ENCODE data around the gene NTF4.
"Not testable (repeated sequence)": the region's sequence is repeated elsewhere in the genome, so short reads cannot be mapped to it uniquely, and the experiment has no call there.

NTF4 gene

DNA sequence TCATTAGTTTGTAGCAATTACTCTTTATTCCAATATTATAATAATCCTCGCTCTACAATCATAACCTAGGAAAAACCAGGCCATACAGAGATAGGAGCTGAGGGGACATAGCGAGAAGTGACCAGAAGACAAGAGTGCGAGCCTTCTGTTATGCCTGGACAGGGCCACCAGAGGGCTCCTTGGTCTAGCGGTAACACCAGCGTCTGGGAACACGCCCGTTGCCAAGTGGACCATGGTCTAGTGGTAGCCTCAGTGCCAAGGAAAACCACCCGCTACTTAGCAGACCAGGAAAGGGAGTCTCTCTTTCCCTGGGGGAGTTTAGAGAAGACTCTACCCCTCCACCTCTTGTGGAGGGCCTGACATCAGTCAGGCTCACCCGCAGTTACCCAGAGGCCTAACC is 10.3 kb upstream of the NTF4 start:
- in situ Hi-C loops (cut with MboI; ENCODE audit: low pct_unique_long_range_greater_than_20kb, low sequenced_read_pairs, unreplicated experiment); DNase-seq (ENCODE audit: low spot score): not testable (repeated sequence)
- TF ChIP-seq, protein P1, sequence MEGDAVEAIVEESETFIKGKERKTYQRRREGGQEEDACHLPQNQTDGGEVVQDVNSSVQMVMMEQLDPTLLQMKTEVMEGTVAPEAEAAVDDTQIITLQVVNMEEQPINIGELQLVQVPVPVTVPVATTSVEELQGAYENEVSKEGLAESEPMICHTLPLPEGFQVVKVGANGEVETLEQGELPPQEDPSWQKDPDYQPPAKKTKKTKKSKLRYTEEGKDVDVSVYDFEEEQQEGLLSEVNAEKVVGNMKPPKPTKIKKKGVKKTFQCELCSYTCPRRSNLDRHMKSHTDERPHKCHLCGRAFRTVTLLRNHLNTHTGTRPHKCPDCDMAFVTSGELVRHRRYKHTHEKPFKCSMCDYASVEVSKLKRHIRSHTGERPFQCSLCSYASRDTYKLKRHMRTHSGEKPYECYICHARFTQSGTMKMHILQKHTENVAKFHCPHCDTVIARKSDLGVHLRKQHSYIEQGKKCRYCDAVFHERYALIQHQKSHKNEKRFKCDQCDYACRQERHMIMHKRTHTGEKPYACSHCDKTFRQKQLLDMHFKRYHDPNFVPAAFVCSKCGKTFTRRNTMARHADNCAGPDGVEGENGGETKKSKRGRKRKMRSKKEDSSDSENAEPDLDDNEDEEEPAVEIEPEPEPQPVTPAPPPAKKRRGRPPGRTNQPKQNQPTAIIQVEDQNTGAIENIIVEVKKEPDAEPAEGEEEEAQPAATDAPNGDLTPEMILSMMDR (IDR thresholded peaks at IDR 0.05; ENCODE audit: extremely low read depth, insufficient read depth, missing control alignments), result peak; percentile 62

DNA sequence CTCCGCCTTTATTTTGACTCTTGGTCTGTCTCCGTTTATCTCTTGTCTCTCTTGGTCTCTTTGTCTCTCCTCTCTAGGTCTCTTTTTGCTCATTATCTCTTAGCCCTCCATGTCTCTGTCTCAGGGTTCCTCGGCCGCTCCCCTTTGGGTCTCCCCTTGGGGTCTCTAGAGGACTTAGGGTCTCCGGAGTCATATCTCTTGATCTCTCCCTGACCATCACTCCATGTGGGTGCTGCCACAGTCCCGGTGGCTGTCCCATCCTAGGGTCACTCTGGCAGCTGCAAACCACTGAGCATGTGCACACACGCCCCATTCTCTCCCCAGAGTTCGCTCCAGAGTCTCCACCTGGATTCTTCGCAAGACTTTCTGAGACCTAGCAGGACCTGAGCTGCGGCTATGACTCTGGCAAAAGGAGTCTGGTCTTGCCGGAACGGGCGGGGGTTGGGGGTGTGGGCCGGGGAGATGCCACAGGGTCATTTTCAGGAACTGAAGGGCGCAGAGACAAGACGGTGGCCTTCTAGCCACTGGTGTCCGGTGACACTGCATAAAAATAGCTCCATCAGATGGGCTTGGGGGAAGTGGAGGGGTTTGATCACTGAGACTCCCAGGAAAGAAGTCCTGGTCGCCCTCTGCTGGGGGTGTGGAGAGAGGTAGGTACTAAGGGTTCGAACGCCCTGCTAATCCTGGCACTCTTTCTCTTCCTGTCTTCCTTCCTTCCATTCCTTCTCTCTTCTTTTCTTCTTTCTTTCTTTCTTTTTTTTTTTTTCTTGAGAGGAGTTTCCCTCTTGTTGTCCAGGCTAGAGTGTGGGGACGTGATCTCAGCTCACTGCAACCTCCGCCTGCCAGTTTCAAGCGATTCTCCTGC is 9.1 kb upstream of the NTF4 start:
- TF ChIP-seq, protein P1 (IDR thresholded peaks at IDR 0.05; ENCODE audit: extremely low read depth, insufficient read depth, missing control alignments), result peak; percentile 6
- DNase-seq (ENCODE audit: low spot score), result peak; percentile 28
- in situ Hi-C loops (cut with MboI; ENCODE audit: low pct_unique_long_range_greater_than_20kb, low sequenced_read_pairs, unreplicated experiment), result no loop called here

DNA sequence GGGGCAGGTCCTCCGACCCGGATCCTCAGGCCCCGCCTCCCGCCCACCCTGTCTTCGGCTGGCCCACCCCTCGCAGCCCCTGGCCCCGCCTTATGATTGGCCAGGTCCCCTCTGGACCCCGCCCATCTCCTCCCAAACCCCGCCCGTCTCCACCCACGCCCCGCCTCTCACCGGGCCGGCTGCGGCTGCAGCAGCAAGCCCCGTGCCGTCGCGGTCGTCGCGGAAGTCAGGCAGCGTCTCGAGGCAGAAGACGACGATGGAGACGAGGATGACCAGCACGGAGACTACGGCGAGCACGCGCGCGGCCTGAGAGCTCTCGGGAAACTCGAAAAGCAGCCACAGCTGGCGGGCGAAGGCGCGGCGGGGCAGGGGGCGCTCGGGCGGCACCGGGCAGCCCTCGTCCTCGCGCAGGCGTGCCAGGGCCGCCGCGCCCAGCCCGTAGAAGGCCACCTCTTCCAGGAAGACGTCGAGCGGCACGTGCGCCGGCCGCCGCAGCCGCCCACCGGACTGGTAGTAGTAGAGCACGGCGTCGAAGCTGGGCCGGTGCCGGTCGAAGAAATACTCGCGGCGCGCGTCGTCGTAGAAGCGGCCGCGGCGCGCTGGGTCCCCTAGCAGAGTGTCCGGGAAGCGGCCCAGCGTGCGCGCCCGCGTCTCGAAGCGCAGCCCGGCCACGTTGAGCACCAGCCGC is 7.4 kb upstream of the NTF4 start:
- TF ChIP-seq, protein P1 (IDR thresholded peaks at IDR 0.05; ENCODE audit: extremely low read depth, insufficient read depth, missing control alignments), result no peak
- peak; percentile 37 for DNase-seq (ENCODE audit: low spot score)
- in situ Hi-C loops (cut with MboI; ENCODE audit: low pct_unique_long_range_greater_than_20kb, low sequenced_read_pairs, unreplicated experiment), result no loop called here

DNA sequence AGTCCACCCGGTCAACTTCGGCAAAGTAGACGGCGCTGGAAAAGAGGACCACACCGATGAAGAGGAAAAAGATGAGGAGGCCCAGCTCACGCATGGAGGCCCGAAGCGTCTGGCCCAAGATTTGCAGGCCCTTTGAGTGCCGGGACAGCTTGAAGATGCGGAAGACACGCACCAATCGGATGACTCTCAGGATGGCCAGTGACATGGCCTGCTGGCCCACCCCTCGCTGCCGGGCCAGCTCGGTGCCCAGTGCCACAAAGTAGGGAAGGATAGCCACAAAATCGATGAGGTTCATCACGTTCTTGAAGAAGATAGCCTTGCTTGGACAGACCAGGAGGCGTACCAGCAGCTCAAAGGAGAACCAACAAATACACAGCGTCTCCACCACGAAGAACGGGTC is 5.8 kb upstream of the NTF4 start:
- no peak for DNase-seq (ENCODE audit: low spot score)
- TF ChIP-seq, protein P1 (IDR thresholded peaks at IDR 0.05; ENCODE audit: extremely low read depth, insufficient read depth, missing control alignments), result no peak
- in situ Hi-C loops (cut with MboI; ENCODE audit: low pct_unique_long_range_greater_than_20kb, low sequenced_read_pairs, unreplicated experiment), result no loop called here

DNA sequence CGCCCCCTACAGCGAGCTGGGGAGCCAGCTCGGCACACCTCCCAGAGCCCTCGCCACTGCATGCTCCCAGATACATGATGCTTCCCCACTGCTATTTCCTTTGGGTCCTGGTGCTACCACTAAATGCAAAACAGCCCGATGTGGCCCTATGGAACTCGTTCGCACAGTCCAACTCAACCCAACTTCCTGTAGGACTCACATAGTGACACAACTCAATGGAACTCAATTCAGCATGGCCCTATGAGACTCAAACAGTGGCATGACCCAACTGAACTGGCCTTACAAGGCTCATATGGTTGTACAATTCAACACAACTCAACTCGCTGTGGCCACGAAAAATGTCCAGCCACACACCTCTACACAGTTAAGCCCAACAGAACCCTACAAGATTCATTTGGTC is 4.4 kb upstream of the NTF4 start:
- in situ Hi-C loops (cut with MboI; ENCODE audit: low pct_unique_long_range_greater_than_20kb, low sequenced_read_pairs, unreplicated experiment), result no loop called here
- no peak for DNase-seq (ENCODE audit: low spot score)
- TF ChIP-seq, protein P1 (IDR thresholded peaks at IDR 0.05; ENCODE audit: extremely low read depth, insufficient read depth, missing control alignments), result no peak

DNA sequence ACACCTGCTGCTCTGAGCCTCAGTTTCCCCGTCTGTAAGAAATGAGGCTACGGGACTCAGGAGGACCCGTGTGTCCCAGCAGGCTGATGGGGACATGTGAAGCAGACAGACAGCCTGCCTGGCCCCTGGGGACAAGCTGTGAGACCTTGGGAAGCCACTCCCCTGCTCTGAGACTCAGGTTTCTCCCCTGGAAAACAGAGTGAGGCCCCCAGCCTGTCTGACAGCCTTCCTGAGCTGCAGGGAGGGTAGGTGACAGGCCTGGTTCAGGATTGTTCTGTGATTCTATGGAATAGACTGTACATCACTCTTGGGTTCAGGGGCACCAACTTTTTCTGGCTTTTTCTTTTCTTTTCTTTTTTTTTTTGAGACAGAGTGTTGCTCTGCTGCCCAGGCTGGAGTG is 2.9 kb upstream of the NTF4 start:
- in situ Hi-C loops (cut with MboI; ENCODE audit: low pct_unique_long_range_greater_than_20kb, low sequenced_read_pairs, unreplicated experiment), result no loop called here
- TF ChIP-seq, protein P1 (IDR thresholded peaks at IDR 0.05; ENCODE audit: extremely low read depth, insufficient read depth, missing control alignments), result no peak
- DNase-seq (ENCODE audit: low spot score), result no peak
